B cell (primary cell): ENCODE measurements around the gene HELT.

Experiments used
- EZH2 ChIP-seq: IDR thresholded peaks from 2 replicates; pipeline ENCODE4 v1.6.1; 2012; ENCODE audit warnings: borderline replicate concordance, low read depth, mild to moderate bottlenecking, moderate library complexity, low read length; ENCODE audit not compliant: insufficient read depth, poor library complexity, severe bottlenecking
- TF ChIP-seq, protein P1 (sequence below): fragments of 200-600 bp; IDR thresholded peaks from one replicate; pipeline ENCODE4 v1.8.0; 2022; ENCODE audit warnings: antibody characterized with exemption, mild to moderate bottlenecking

DNA sequence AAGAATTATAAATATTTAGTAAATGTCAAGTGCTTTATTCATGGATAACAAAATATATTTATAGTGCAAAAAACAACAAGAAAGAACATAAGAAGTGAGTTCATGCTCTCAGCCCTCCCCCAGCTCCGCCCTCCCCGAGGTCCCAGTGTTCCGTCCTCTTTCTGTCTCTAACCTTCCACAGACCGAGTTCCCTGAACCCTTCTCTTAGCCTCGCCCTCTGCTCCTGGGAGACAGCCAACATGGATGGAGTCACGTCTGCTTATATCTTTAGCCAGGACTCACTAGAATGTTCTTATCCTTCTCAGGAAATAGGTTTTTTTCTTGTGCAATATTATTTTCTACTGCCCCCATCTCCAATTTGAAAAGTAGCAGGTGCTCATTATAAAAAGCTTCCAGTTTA is 40.1 kb upstream of the HELT start:
- TF ChIP-seq, protein P1, sequence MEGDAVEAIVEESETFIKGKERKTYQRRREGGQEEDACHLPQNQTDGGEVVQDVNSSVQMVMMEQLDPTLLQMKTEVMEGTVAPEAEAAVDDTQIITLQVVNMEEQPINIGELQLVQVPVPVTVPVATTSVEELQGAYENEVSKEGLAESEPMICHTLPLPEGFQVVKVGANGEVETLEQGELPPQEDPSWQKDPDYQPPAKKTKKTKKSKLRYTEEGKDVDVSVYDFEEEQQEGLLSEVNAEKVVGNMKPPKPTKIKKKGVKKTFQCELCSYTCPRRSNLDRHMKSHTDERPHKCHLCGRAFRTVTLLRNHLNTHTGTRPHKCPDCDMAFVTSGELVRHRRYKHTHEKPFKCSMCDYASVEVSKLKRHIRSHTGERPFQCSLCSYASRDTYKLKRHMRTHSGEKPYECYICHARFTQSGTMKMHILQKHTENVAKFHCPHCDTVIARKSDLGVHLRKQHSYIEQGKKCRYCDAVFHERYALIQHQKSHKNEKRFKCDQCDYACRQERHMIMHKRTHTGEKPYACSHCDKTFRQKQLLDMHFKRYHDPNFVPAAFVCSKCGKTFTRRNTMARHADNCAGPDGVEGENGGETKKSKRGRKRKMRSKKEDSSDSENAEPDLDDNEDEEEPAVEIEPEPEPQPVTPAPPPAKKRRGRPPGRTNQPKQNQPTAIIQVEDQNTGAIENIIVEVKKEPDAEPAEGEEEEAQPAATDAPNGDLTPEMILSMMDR, result no peak
- no peak for TF ChIP-seq EZH2
